DND-41 (cell line): ENCODE data around the gene SH3GLB2.

Experiments
- EZH2 ChIP-seq: IDR thresholded peaks from 3 replicates; pipeline ENCODE4 v1.6.1; 2012; ENCODE audit warnings: borderline replicate concordance, low read depth, mild to moderate bottlenecking, moderate library complexity, low read length, inconsistent platforms; ENCODE audit not compliant: severe bottlenecking
- TF ChIP-seq, protein P1 (sequence below): IDR thresholded peaks from 2 replicates; pipeline ENCODE4 v1.5.1; 2012; ENCODE audit warnings: borderline replicate concordance, low read length, moderate library complexity, mild to moderate bottlenecking; ENCODE audit not compliant: poor library complexity, severe bottlenecking; ENCODE audit errors: extremely low read depth

DNA sequence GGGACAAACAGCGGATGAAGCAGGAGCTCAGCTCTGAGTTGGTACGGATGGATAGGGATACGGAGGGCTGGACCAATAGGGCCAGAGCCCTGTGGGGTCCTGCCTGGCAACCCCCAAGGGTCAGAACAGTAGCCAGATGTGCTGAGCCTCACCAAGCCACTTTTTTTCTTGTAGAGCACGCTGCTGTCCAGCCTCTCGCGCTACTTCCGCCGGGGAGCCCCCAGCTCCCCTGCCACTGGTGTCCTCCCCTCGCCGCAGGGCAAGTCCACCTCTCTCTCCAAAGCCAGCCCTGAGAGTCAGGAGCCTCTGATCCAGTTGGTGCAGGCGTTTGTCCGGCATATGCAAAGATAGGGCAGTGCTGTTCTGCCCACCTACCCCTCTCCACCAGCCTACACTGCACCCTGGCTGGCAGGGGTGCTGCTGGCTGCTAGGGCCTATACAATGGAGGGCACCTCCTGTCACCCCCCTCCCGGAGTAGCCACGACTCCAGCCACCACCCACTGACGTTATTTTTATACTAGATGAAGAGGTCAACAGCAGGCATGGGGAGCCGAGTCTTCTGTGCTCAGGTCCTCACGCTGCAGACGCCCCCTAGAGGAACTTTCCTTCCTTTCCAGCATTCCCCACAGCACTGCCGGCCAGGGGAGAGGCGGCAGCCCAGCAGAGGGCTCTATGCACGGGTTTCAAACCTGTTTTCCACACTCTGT is 21.6 kb downstream of the SH3GLB2 start:
- TF ChIP-seq, protein P1, sequence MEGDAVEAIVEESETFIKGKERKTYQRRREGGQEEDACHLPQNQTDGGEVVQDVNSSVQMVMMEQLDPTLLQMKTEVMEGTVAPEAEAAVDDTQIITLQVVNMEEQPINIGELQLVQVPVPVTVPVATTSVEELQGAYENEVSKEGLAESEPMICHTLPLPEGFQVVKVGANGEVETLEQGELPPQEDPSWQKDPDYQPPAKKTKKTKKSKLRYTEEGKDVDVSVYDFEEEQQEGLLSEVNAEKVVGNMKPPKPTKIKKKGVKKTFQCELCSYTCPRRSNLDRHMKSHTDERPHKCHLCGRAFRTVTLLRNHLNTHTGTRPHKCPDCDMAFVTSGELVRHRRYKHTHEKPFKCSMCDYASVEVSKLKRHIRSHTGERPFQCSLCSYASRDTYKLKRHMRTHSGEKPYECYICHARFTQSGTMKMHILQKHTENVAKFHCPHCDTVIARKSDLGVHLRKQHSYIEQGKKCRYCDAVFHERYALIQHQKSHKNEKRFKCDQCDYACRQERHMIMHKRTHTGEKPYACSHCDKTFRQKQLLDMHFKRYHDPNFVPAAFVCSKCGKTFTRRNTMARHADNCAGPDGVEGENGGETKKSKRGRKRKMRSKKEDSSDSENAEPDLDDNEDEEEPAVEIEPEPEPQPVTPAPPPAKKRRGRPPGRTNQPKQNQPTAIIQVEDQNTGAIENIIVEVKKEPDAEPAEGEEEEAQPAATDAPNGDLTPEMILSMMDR = peak; percentile 79
- TF ChIP-seq EZH2 = no peak
